GM21619 (cell line): ENCODE results near the gene ITGA5.
"Not testable (repeated sequence)": the region's sequence is repeated elsewhere in the genome, so short reads cannot be mapped to it uniquely, and the experiment has no call there.

Experiments
- ATAC-seq: cut with Tn5 transposase; IDR thresholded peaks from one replicate; pipeline ENCODE4 v1.9.1; 2021; ENCODE audit not compliant: unreplicated experiment

The ITGA5 gene

DNA sequence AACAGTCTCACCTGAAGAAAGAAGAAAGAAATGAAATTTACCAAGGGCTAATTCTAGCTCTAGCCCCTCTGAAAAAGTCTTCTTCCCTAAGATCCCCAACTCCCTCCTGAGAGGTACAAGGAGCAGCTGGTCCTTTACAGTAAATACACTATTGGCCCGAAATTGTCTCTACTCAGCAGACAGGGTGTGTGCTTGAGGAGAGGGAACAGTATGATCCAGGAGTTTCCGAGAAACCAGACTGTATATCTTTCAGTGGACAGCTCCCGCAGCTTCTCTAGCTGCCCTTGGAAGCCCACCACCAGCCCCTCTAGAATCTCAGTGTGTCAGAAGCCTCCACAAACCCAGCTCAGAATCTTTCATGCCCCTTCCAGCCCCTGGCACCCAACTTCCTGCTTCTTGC, 62.8 kb downstream of the ITGA5 start:
- ATAC-seq: no peak

DNA sequence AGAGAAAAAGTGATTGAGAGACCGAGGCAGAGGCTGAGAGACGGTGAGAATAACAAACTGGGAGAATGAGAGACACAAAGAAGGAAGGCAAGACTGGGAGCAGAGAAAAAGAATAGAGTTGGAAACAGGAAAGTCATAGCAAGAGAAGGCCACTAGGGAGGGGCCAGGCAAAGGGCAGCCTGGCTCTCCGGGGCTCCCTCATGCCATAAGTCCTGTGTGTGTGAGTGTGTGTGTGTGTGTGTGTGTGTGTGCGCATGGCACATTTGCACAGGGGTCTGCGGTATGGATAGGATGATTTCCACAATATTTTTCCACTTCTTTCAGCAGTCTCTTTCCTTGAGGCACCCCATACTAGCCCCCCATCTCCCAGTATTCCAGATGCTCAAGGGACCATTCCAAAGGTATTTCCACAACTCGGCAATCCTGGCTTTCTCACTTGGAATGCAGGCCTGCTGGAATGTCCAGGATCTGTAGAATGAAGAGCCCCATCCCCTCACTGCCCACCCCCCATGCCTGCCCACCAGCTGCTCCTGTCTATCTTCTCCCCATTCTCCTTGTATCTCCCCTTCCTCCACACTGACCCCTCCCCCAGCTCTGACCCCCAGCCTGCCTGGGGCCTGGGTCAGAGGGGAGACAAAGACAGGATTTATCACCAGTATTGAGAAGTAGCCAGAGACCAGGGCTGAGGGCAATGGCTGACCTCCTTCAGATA, 63.8 kb downstream of the ITGA5 start:
- no peak for ATAC-seq

DNA sequence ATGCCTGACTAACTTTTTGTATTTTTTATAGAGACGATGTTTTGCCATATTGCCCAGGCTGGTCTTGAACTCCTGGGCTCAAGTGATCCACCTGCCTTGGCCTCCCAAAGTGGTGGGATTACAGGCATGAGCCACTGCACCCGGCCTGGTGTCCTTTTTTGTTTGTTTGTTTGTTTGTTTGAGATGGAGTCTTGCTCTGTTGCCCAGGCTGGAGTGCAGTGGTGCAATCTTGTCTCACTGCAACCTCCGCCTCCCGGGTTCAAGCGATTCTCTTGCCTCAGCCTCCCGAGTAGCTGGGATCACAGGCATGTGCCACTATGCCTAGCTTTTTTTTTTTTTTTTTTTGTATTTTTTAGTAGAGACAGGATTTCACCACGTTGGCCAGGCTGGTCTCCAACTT, 64.8 kb downstream of the ITGA5 start:
- not testable (repeated sequence) for ATAC-seq

DNA sequence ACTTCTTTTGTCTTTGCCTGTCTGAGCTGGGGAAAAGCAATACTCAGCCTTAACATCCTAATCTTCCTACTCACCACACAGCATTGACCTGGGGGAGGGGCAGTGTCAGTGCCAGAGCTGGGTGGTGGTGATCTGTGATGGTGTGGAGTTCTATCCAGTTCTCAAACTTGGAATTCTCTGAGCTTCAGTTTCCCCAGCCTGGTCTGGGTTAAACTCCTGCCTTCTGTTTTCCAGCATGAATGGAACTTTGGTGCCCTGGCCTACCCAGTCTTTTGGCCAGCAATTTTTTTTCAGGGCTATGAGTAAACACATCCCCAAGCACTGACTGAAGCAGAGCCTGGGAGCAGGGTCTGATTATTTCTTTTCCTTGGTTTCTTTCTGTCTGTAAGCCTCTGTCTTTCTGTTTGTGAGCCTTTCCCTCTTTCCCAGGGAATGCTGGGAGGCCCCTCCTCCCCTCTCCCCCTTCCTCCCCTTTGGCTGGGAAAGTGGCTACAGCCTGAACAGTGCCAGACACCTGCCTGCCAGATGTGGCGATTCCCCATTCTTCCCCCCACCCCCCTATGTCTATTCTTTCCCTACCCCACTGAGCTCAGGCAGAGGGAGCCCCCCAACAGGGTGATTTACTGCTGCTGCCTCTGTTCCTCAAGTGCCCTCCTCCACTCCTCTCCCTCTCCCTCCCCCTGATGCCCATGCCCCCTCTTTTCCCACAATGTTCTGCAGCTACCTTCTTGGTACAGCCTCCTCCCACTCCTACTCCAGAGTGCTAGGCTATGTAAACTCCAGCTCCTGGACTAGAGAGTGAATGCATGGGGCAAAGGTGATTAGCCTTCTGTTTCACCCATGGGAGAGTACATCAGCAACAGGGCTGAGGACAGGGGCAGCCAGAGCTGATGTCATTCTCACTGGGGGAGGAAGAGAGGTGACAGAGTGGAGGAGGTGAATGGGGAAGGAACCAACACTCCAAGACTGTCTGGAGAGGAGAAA, 65.9 kb downstream of the ITGA5 start:
- no peak for ATAC-seq

- no peak for ATAC-seq
Measured at GRCh38 chr12:54352022-54352531, 67.0 kb downstream of the ITGA5 start.

DNA sequence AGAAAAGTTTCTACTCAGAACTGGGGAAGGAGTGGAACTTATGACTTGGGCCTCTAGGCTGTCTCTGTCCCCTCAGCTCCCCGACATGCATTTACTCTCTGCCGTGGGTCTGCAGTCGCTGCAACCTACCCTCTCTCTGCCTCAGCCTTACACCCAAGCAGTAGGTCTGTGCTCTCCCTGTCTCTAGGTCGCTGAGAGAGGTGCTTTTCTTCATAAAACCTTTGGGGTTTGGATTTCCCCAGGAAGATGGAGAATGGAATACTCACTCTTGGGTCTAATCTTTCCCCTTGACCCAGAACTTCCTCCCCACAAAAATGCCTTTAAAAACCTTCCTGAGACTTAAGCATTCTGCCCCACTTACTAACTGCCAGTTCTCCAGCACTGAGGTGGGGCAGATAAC, 67.7 kb downstream of the ITGA5 start:
- ATAC-seq: no peak

DNA sequence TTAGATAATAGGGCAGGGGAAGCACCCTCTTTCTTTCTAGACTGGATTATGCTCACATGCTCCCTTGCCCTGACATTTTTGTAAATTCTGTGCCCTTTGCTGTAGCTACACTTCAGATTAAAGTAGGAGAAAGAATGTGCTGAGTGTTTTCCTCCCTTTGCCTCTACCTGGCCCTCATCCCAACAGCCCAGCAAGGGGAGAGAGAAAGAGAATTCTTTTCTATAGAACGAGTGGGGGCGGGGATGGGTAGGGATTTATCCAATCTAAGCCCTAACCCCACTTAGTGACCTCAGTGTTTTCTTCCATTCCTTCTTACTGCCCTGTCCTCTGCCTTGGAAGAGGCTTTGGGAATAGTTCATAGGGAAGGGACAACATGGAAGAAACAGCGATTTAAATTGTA, 68.3 kb downstream of the ITGA5 start:
- no peak for ATAC-seq

- ATAC-seq: no peak
Measured at GRCh38 chr12:54349679-54350078, 69.4 kb downstream of the ITGA5 start.

GRCh38 chr12:54349036-54349435, 70.0 kb downstream of the ITGA5 start:
- ATAC-seq: no peak
